Spleen (tissue), 13 donors: ENCODE results near the gene TMEM181. TPM values are rescaled to one million over a fixed set of nuclear protein-coding genes. Genes with fewer than 3 reads are reported as not detected.

Experiments
- DNase-seq: peaks from one replicate; pipeline ENCODE4 v3.0.0-alpha.2; 2020
- H3K27ac ChIP-seq, 8 donors: fragments of 200-600 bp; sonication (generic) in 7 of 8; 1 replicate in 4 of 8; 2 replicates in 4 of 8; pipeline versions ENCODE4 v1.5.0 to v1.8.0; 2016 to 2021; ENCODE audit warnings: inconsistent platforms in 4 of 8, mild to moderate bottlenecking in 4 of 8, moderate library complexity in 1 of 8
- H3K27me3 ChIP-seq, 7 donors: fragments of 200-600 bp; sonication (generic) in 6 of 7; replicated peaks in 1 of 7; 1 replicate in 4 of 7; 2 replicates in 3 of 7; pipeline versions ENCODE4 v1.5.0 to v1.8.0; 2016 to 2021; ENCODE audit warnings: inconsistent platforms in 3 of 7, mild to moderate bottlenecking in 1 of 7
- H3K36me3 ChIP-seq, 6 donors: fragments of 200-600 bp; sonication (generic) in 5 of 6; 1 replicate in 4 of 6; 2 replicates in 2 of 6; pipeline versions ENCODE4 v1.5.0 to v1.8.0; 2016 to 2021; ENCODE audit warnings: inconsistent platforms in 2 of 6
- H3K4me1 ChIP-seq, 6 donors: fragments of 200-600 bp; sonication (generic) in 5 of 6; 1 replicate in 3 of 6; 2 replicates in 3 of 6; pipeline versions ENCODE4 v1.5.0 to v1.8.0; 2016 to 2021; ENCODE audit warnings: inconsistent platforms in 3 of 6
- H3K4me3 ChIP-seq, 8 donors: fragments of 200-600 bp; sonication (generic) in 7 of 8; 1 replicate in 4 of 8; 2 replicates in 4 of 8; pipeline versions ENCODE4 v1.5.0 to v1.8.0; 2016 to 2021; ENCODE audit warnings: inconsistent platforms in 4 of 8, mild to moderate bottlenecking in 4 of 8, moderate library complexity in 2 of 8
- H3K9me3 ChIP-seq, 8 donors: fragments of 200-600 bp; sonication (generic) in 7 of 8; 1 replicate in 4 of 8; 2 replicates in 4 of 8; pipeline versions ENCODE4 v1.5.0 to v1.8.0; 2016 to 2021; ENCODE audit warnings: inconsistent platforms in 4 of 8
- POLR2A ChIP-seq, 3 donors: fragments of 450-650 bp; IDR thresholded peaks; one replicate each; pipeline ENCODE4 v1.5.1; 2017; ENCODE audit warnings: antibody characterized with exemption in 3 of 3, mild to moderate bottlenecking in 1 of 3
- POLR2AphosphoS5 ChIP-seq, 3 donors: sonication (generic); formaldehyde crosslinking; IDR thresholded peaks; one replicate each; pipeline ENCODE4 v1.5.1; 2017; ENCODE audit warnings: antibody characterized with exemption in 3 of 3
- WGBS, 5 donors: extraction: QIAGEN DNeasy Blood & Tissue Kit in 3 of 5; methylation state at CpG; one replicate each; pipeline versions ENCODE4 v1.1.5 to v1.1.7; 2013 to 2018; 5-methylcytosine and 5-hydroxymethylcytosine counted together
- intact Hi-C: fragments of 100-400 bp; cut with DNase I; formaldehyde crosslinking; loops from one replicate; pipeline ENCODE4 v1.15.0; 2023; ENCODE audit warnings: low total_unique reads
- long read RNA-seq, 2 donors: transcript quantifications; one replicate each; lab custom pipeline, GENCODE V29; 2026
- polyA plus RNA-seq, 3 donors: library from polyadenylated mRNA; stranded (reverse); fragments of 200-250 nt; gene quantifications; one replicate each; pipeline ENCODE4 v1.2.1, GENCODE V29; 2013
- total RNA-seq, 7 donors: library from RNA; depleted of rRNA in 3 of 7; stranded (reverse); fragments of >200 nt in 3 of 7; fragmentation: NEBNext Ultra II Directional in 4 of 7; extraction: Animal tissue kit (Norgen Biotek cat#: 25700) in 4 of 7; gene quantifications; one replicate each; pipeline versions ENCODE4 v1.1.0 to v1.2.1, GENCODE V29; 2016 to 2021
- TF ChIP-seq, protein P1 (sequence below), 11 experiments: fragments of 200-600 bp in 7 of 11; fragments of 450-650 bp in 4 of 11; sonication (generic) in 4 of 11; IDR thresholded peaks in 8 of 11; conservative IDR thresholded peaks in 3 of 11; 1 replicate in 7 of 11; 2 replicates in 4 of 11; pipeline versions ENCODE4 v1.4.0 to v1.8.0; 2016 to 2021; ENCODE audit warnings: antibody characterized with exemption in 11 of 11, inconsistent platforms in 4 of 11, mild to moderate bottlenecking in 1 of 11
- donor health status: healthy with polysubstance abuse.
- donor health status: DM: no; HTN: no; CAD: no; lungs with moderate emphysema.
- donor health status: DM: no; HTN: no; CAD: no.
- donor health status: Bipolar disorder and iron deficiency.
- donor health status: healthy.
- donor health status: DM: no; HTN: no; CAD: no.
- donor health status: DM: yes; HTN: yes; CAD: no.

The TMEM181 gene, protein sequence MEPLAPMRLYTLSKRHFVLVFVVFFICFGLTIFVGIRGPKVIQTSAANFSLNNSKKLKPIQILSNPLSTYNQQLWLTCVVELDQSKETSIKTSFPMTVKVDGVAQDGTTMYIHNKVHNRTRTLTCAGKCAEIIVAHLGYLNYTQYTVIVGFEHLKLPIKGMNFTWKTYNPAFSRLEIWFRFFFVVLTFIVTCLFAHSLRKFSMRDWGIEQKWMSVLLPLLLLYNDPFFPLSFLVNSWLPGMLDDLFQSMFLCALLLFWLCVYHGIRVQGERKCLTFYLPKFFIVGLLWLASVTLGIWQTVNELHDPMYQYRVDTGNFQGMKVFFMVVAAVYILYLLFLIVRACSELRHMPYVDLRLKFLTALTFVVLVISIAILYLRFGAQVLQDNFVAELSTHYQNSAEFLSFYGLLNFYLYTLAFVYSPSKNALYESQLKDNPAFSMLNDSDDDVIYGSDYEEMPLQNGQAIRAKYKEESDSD
- 10 to 100 TPM; 19.9 to 39.4 (median 25.7) TPM for total RNA-seq
- 10 to 100 TPM in 1 of 3 donors, 1 to 10 TPM in 2; 7.0 to 10.9 (median 8.3) TPM for polyA plus RNA-seq
- long read RNA-seq, donor 1, partial matches to known transcripts, result 69 of 167 reads
- long read RNA-seq, donor 1, other reads (novel, unspliced or antisense), result 98 of 167 reads
- long read RNA-seq, donor 2, full-length matches to known transcripts, result 1 of 132 reads
- long read RNA-seq, donor 2, partial matches to known transcripts, result 32 of 132 reads
- long read RNA-seq, donor 2, other reads (novel, unspliced or antisense), result 99 of 132 reads

DNA sequence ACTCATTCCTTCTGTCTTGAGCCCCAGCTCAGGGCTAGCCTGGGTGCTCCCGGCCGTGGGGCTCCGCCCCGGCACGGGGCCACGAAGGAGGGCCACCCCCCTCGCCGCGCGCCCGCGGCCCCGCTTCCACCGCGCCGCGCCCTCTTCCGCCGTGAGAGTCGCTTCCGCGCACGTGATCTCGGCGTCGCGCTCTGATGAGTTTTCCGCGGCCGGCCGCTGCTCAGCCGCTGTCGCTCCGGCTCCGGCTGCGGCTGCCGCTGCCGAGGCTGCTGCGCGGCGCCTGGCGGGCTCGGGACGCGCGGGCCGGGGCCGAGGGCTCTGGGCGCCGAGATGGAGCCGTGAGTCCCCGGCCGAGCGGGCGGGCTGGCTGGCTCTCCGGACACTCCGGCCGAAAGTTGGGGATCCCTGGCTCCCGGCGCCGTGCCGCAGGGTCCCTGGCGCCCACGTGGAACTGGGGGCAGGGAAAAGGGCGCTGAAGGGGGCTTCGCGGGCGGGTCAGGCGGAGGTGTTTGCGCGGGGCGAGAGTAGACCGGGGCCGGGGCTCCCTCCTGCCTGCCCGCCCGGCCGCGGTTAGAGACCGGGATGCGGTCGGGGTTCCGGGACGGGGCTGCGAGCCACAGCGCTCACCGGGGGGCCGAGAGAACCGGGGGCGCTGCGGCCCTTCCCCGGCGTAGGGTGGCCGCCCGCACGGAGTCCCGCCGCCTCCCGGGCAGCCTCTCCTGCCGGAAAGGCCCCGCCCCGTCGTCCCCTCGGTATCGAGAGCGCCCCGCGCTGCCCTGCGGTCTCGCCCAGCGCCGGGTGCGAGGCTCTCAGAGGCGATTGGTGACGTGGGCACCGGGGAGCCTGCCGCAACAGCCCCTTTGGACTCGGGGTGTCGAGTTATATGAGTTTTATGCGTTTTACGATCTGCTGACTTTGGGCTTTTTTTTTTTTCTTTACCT is at the start of gene TMEM181:
TSS of gene TMEM181 (plus strand) at position 197 of the 941 bp plus-strand sequence. CDS start at position 331, 134 bp downstream.
- Histone ChIP-seq H3K9me3 (no peaks in the 10 kb centered on the region), H3K36me3 (no peaks in the 10 kb centered on the region), H3K27ac (peak within 1 kb of the TSS; percentile 90 to 97 (median 94)), H3K27me3 (no peaks in the 10 kb centered on the region), H3K4me3 (peak within 1 kb of the TSS; percentile 84 to 98 (median 94)), H3K4me1 (peaks cover 10 to 62% (median 54%) of the 10 kb centered on the region in 6 donors)
- peak; percentile 98 for DNase-seq
- TF ChIP-seq POLR2AphosphoS5 (IDR thresholded peaks at IDR 0.05) (peak; percentile 91 to 93 (median 92)), POLR2A (IDR thresholded peaks at IDR 0.05) (peak in 2 of 3 donors; percentile 36 to 69)
- TF ChIP-seq, protein P1, sequence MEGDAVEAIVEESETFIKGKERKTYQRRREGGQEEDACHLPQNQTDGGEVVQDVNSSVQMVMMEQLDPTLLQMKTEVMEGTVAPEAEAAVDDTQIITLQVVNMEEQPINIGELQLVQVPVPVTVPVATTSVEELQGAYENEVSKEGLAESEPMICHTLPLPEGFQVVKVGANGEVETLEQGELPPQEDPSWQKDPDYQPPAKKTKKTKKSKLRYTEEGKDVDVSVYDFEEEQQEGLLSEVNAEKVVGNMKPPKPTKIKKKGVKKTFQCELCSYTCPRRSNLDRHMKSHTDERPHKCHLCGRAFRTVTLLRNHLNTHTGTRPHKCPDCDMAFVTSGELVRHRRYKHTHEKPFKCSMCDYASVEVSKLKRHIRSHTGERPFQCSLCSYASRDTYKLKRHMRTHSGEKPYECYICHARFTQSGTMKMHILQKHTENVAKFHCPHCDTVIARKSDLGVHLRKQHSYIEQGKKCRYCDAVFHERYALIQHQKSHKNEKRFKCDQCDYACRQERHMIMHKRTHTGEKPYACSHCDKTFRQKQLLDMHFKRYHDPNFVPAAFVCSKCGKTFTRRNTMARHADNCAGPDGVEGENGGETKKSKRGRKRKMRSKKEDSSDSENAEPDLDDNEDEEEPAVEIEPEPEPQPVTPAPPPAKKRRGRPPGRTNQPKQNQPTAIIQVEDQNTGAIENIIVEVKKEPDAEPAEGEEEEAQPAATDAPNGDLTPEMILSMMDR (IDR thresholded peaks at IDR 0.05 in 8 of 11, conservative IDR thresholded peaks at IDR 0.05 in 3 of 11), result peak in 1 of 11 experiments; percentile 5
- 0 to 1% (median 1%) methylated on average over 71 to 120 of the region's 120 CpGs for WGBS, 5 donors
- intact Hi-C loops, result no loop called here

DNA sequence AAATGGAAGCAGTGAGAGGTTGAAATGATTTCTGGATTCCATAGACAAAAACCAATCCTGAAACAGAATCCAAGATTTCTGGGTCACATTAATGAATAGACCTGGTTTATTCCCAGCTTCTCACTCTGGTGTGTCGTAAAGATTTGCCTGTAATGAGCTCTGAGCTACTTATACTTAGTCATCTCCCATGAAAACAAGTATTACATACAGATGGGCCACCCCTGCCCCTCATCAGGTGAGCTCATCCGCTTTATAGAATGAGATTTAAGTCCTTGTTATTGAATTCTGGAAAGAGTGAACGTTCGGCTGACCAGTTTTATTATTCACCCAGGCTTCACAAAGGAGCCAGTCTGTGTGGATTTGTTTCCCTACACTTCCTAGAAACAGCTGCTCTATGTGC is 47.1 kb upstream of the TMEM181 start:
- TF ChIP-seq, protein P1 (IDR thresholded peaks at IDR 0.05 in 8 of 11, conservative IDR thresholded peaks at IDR 0.05 in 3 of 11), result no peak
- TF ChIP-seq POLR2AphosphoS5 (IDR thresholded peaks at IDR 0.05), result no peak
- TF ChIP-seq POLR2A (IDR thresholded peaks at IDR 0.05), result no peak
- H3K27ac ChIP-seq, result no peak overlapping the region
- H3K9me3 ChIP-seq, result no peaks in the 10 kb centered on the region
- peaks cover 0 to 21% (median 17%) of the 10 kb centered on the region in 7 donors for H3K27me3 ChIP-seq
- intact Hi-C loops, result loop anchor here (10.0 kb wide), 1 partner anchor 288 kb away; no protein-coding TSS in a partner anchor
- H3K4me1 ChIP-seq, result peaks cover 0 to 29% (median 9%) of the 10 kb centered on the region in 6 donors
- WGBS, 5 donors, result 89 to 95% (median 92%) methylated on average over 4 of the region's 4 CpGs
- no peak for DNase-seq
- no peak overlapping the region for H3K4me3 ChIP-seq
- peaks cover 0 to 11% (median 0%) of the 10 kb centered on the region in 6 donors for H3K36me3 ChIP-seq

DNA sequence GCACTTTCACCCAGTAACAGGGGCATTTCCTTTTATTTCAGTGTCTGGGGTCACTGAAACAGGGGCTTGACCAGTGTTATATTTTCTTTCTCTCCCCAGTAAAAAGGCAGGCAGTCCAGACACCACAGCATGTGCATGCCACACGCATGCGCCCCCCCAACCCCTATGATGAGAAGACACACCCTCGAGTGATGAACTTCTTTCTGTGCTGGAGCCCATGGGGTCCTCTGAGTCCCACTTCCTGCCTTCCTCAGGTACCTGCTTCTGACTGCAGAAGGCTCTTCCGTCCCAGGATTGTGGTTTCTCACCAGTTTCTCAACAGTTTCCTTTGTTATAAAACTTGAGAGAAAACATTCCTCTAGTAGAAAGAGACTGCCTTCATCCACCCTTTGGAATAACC is 45.7 kb upstream of the TMEM181 start:
- Histone ChIP-seq H3K4me1 (peaks cover 6 to 40% (median 17%) of the 10 kb centered on the region in 6 donors), H3K4me3 (no peak overlapping the region), H3K27me3 (peaks cover 0 to 35% (median 25%) of the 10 kb centered on the region in 7 donors), H3K27ac (no peak overlapping the region), H3K9me3 (no peaks in the 10 kb centered on the region), H3K36me3 (peaks cover 0 to 5% (median 0%) of the 10 kb centered on the region in 6 donors)
- DNase-seq, result no peak
- no peak for TF ChIP-seq POLR2A (IDR thresholded peaks at IDR 0.05)
- TF ChIP-seq, protein P1 (IDR thresholded peaks at IDR 0.05 in 8 of 11, conservative IDR thresholded peaks at IDR 0.05 in 3 of 11), result no peak
- TF ChIP-seq POLR2AphosphoS5 (IDR thresholded peaks at IDR 0.05), result no peak
- WGBS, 5 donors, result 34 to 67% (median 50%) methylated on average over 4 of the region's 4 CpGs
- intact Hi-C loops, result loop anchor here (10.0 kb wide), 1 partner anchor 289 kb away; no protein-coding TSS in a partner anchor
